ENCODE data around the gene BCAR1.

BCAR1 gene

GRCh38 chr16:75204410-75204758, 47.0 kb downstream of the BCAR1 start:
- Mint-ChIP-seq H3K27ac (no peak overlapping the region), H3K9me3 (no peaks in the 10 kb centered on the region), H3K4me1 (peaks cover 6% of the 10 kb centered on the region), H3K4me3 (no peak overlapping the region), H3K36me3 (ENCODE audit: low read depth) (no peaks in the 10 kb centered on the region), H3K27me3 (ENCODE audit: low read depth) (no peaks in the 10 kb centered on the region)
- no peak for TF ChIP-seq CTCF (IDR thresholded peaks at IDR 0.05; ENCODE audit: unreplicated experiment in 3 of 3)

GRCh38 chr16:75203667-75204409, 47.6 kb downstream of the BCAR1 start:
- no peaks in the 10 kb centered on the region for H3K36me3 Mint-ChIP-seq (ENCODE audit: low read depth)
- H3K27ac Mint-ChIP-seq: no peak overlapping the region
- H3K4me1 Mint-ChIP-seq: peaks cover 6% of the 10 kb centered on the region
- H3K4me3 Mint-ChIP-seq: no peak overlapping the region
- TF ChIP-seq CTCF (IDR thresholded peaks at IDR 0.05; ENCODE audit: unreplicated experiment in 3 of 3): no peak
- H3K9me3 Mint-ChIP-seq: no peaks in the 10 kb centered on the region
- H3K27me3 Mint-ChIP-seq (ENCODE audit: low read depth): no peaks in the 10 kb centered on the region

GRCh38 chr16:75203096-75203495, 48.3 kb downstream of the BCAR1 start:
- peaks cover 2% of the 10 kb centered on the region for H3K27me3 Mint-ChIP-seq (ENCODE audit: low read depth)
- no peak overlapping the region for H3K4me3 Mint-ChIP-seq
- no peaks in the 10 kb centered on the region for H3K36me3 Mint-ChIP-seq (ENCODE audit: low read depth)
- TF ChIP-seq CTCF (IDR thresholded peaks at IDR 0.05; ENCODE audit: unreplicated experiment in 3 of 3): no peak
- no peaks in the 10 kb centered on the region for H3K4me1 Mint-ChIP-seq
- no peak overlapping the region for H3K27ac Mint-ChIP-seq
- H3K9me3 Mint-ChIP-seq: no peaks in the 10 kb centered on the region

GRCh38 chr16:75202069-75202590, 49.3 kb downstream of the BCAR1 start:
- Mint-ChIP-seq H3K9me3 (no peaks in the 10 kb centered on the region), H3K36me3 (ENCODE audit: low read depth) (no peaks in the 10 kb centered on the region), H3K4me1 (no peaks in the 10 kb centered on the region), H3K4me3 (no peak overlapping the region), H3K27ac (no peak overlapping the region), H3K27me3 (ENCODE audit: low read depth) (peaks cover 4% of the 10 kb centered on the region)
- no peak for TF ChIP-seq CTCF (IDR thresholded peaks at IDR 0.05; ENCODE audit: unreplicated experiment in 3 of 3)

- Mint-ChIP-seq H3K9me3 (no peaks in the 10 kb centered on the region), H3K4me3 (no peak overlapping the region), H3K27me3 (ENCODE audit: low read depth) (peaks cover 8% of the 10 kb centered on the region), H3K4me1 (no peaks in the 10 kb centered on the region), H3K36me3 (ENCODE audit: low read depth) (no peaks in the 10 kb centered on the region), H3K27ac (no peak overlapping the region)
- no peak for TF ChIP-seq CTCF (IDR thresholded peaks at IDR 0.05; ENCODE audit: unreplicated experiment in 3 of 3)
Observed at GRCh38 chr16:75198135-75198600, 53.3 kb downstream of the BCAR1 start.
